ENCODE measurements around the gene SFMBT2. TPM values are rescaled to one million over a fixed set of nuclear protein-coding genes. Genes with fewer than 3 reads are reported as not detected.

Gene SFMBT2
- total RNA-seq, 1 experiment from 2014 or later, result 8.2 TPM

GRCh38 chr10:7374795-7375194, 36.0 kb downstream of the SFMBT2 start:
- H3K4me1 ChIP-seq, result peaks cover 20% of the 10 kb centered on the region
- H3K9me3 ChIP-seq (replicated peaks), result no peaks in the 10 kb centered on the region
- DNase-seq, result no peak
- no peak overlapping the region for H3K4me3 ChIP-seq
- H3K36me3 ChIP-seq, result no peaks in the 10 kb centered on the region; the same call in 1 of the 2 replicates
- H3K27me3 ChIP-seq, result no peaks in the 10 kb centered on the region
- peak overlapping the region; percentile 97 for H3K27ac ChIP-seq

GRCh38 chr10:7373039-7373438, 37.8 kb downstream of the SFMBT2 start:
- H3K9me3 ChIP-seq (replicated peaks), result no peaks in the 10 kb centered on the region
- DNase-seq, result peak; percentile 20 to 45
- H3K27ac ChIP-seq, result no peak overlapping the region
- H3K4me3 ChIP-seq, result no peak overlapping the region
- peaks cover 20% of the 10 kb centered on the region for H3K4me1 ChIP-seq
- H3K36me3 ChIP-seq, result no peaks in the 10 kb centered on the region; the same call in 1 of the 2 replicates
- no peaks in the 10 kb centered on the region for H3K27me3 ChIP-seq

- H3K27me3 ChIP-seq, result no peaks in the 10 kb centered on the region
- no peaks in the 10 kb centered on the region for H3K9me3 ChIP-seq (replicated peaks)
- no peak for DNase-seq
- no peaks in the 10 kb centered on the region; the same call in 1 of the 2 replicates for H3K36me3 ChIP-seq
- H3K4me3 ChIP-seq, result no peak overlapping the region
- no peak overlapping the region for H3K27ac ChIP-seq
- H3K4me1 ChIP-seq, result peaks cover 20% of the 10 kb centered on the region
Measured at GRCh38 chr10:7372504-7372903, 38.3 kb downstream of the SFMBT2 start.

GRCh38 chr10:7370511-7370910, 40.3 kb downstream of the SFMBT2 start:
- Histone ChIP-seq H3K4me1 (peaks cover 12% of the 10 kb centered on the region), H3K27me3 (no peaks in the 10 kb centered on the region), H3K36me3 (no peaks in the 10 kb centered on the region; the same call in 1 of the 2 replicates), H3K9me3 (replicated peaks) (no peaks in the 10 kb centered on the region), H3K27ac (no peak overlapping the region), H3K4me3 (no peak overlapping the region)
- DNase-seq, result no peak

- Histone ChIP-seq H3K9me3 (replicated peaks) (no peaks in the 10 kb centered on the region), H3K4me1 (no peaks in the 10 kb centered on the region), H3K36me3 (peaks cover 2% of the 10 kb centered on the region), H3K27ac (0 out of 2 replicates have a peak overlapping the region, but pooled peaks have one; percentile 22), H3K4me3 (no peak overlapping the region), H3K27me3 (no peaks in the 10 kb centered on the region)
- peak; percentile 26 to 54 for DNase-seq
Measured at GRCh38 chr10:7365027-7365745, 45.6 kb downstream of the SFMBT2 start.

- no peak overlapping the region for H3K27ac ChIP-seq
- no peak for DNase-seq
- H3K27me3 ChIP-seq, result no peaks in the 10 kb centered on the region
- no peaks in the 10 kb centered on the region for H3K4me1 ChIP-seq
- peaks cover 2% of the 10 kb centered on the region for H3K36me3 ChIP-seq
- H3K4me3 ChIP-seq, result no peak overlapping the region
- H3K9me3 ChIP-seq (replicated peaks), result no peaks in the 10 kb centered on the region
Measured at GRCh38 chr10:7364474-7364873, 46.4 kb downstream of the SFMBT2 start.

GRCh38 chr10:7363700-7364099, 47.1 kb downstream of the SFMBT2 start:
- Histone ChIP-seq H3K4me1 (no peaks in the 10 kb centered on the region), H3K4me3 (no peak overlapping the region), H3K27ac (no peak overlapping the region), H3K9me3 (replicated peaks) (no peaks in the 10 kb centered on the region), H3K36me3 (peaks cover 2% of the 10 kb centered on the region), H3K27me3 (no peaks in the 10 kb centered on the region)
- no peak for DNase-seq

GRCh38 chr10:7362471-7362870, 48.4 kb downstream of the SFMBT2 start:
- Histone ChIP-seq H3K4me3 (no peak overlapping the region), H3K27me3 (no peaks in the 10 kb centered on the region), H3K36me3 (peaks cover 2% of the 10 kb centered on the region), H3K9me3 (replicated peaks) (no peaks in the 10 kb centered on the region), H3K27ac (no peak overlapping the region), H3K4me1 (no peaks in the 10 kb centered on the region)
- no peak for DNase-seq

- Histone ChIP-seq H3K36me3 (peaks cover 2% of the 10 kb centered on the region), H3K4me1 (no peaks in the 10 kb centered on the region), H3K27ac (no peak overlapping the region), H3K9me3 (replicated peaks) (no peaks in the 10 kb centered on the region), H3K4me3 (no peak overlapping the region), H3K27me3 (no peaks in the 10 kb centered on the region)
- DNase-seq, result no peak
Measured at GRCh38 chr10:7361316-7361715, 49.5 kb downstream of the SFMBT2 start.

GRCh38 chr10:7359954-7360353, 50.9 kb downstream of the SFMBT2 start:
- DNase-seq, result no peak
- Histone ChIP-seq H3K9me3 (replicated peaks) (no peaks in the 10 kb centered on the region), H3K27ac (no peak overlapping the region), H3K27me3 (no peaks in the 10 kb centered on the region), H3K36me3 (peaks cover 2% of the 10 kb centered on the region), H3K4me3 (no peak overlapping the region), H3K4me1 (no peaks in the 10 kb centered on the region)

GRCh38 chr10:7359356-7359755, 51.5 kb downstream of the SFMBT2 start:
- no peak overlapping the region for H3K4me3 ChIP-seq
- no peak overlapping the region for H3K27ac ChIP-seq
- no peak for DNase-seq
- H3K36me3 ChIP-seq, result peaks cover 1% of the 10 kb centered on the region; the same call in 1 of the 2 replicates
- H3K4me1 ChIP-seq, result no peaks in the 10 kb centered on the region
- H3K27me3 ChIP-seq, result no peaks in the 10 kb centered on the region
- no peaks in the 10 kb centered on the region for H3K9me3 ChIP-seq (replicated peaks)

GRCh38 chr10:7357193-7357592, 53.6 kb downstream of the SFMBT2 start:
- Histone ChIP-seq H3K27me3 (no peaks in the 10 kb centered on the region), H3K4me3 (no peak overlapping the region), H3K9me3 (replicated peaks) (no peaks in the 10 kb centered on the region), H3K27ac (no peak overlapping the region), H3K4me1 (no peaks in the 10 kb centered on the region), H3K36me3 (no peaks in the 10 kb centered on the region)
- DNase-seq, result no peak

- H3K36me3 ChIP-seq, result no peaks in the 10 kb centered on the region
- DNase-seq, result no peak
- H3K4me3 ChIP-seq, result no peak overlapping the region
- H3K9me3 ChIP-seq (replicated peaks), result no peaks in the 10 kb centered on the region
- H3K27me3 ChIP-seq, result no peaks in the 10 kb centered on the region
- H3K4me1 ChIP-seq, result peaks cover 12% of the 10 kb centered on the region
- H3K27ac ChIP-seq, result no peak overlapping the region
Measured at GRCh38 chr10:7354330-7355047, 56.3 kb downstream of the SFMBT2 start.

GRCh38 chr10:7351894-7352293, 58.9 kb downstream of the SFMBT2 start:
- Histone ChIP-seq H3K27me3 (no peaks in the 10 kb centered on the region), H3K27ac (peak overlapping the region; percentile 87), H3K9me3 (replicated peaks) (no peaks in the 10 kb centered on the region), H3K4me1 (peaks cover 12% of the 10 kb centered on the region), H3K4me3 (no peak overlapping the region), H3K36me3 (no peaks in the 10 kb centered on the region)
- DNase-seq, result peak in 1 of 2 experiments; percentile 4

GRCh38 chr10:7350541-7351195, 60.2 kb downstream of the SFMBT2 start:
- H3K4me1 ChIP-seq, result peaks cover 12% of the 10 kb centered on the region
- peak overlapping the region; percentile 87 for H3K27ac ChIP-seq
- DNase-seq, result peak; percentile 61 to 77
- H3K36me3 ChIP-seq, result no peaks in the 10 kb centered on the region
- no peaks in the 10 kb centered on the region for H3K9me3 ChIP-seq (replicated peaks)
- H3K4me3 ChIP-seq, result no peak overlapping the region
- no peaks in the 10 kb centered on the region for H3K27me3 ChIP-seq
